Stimulated activated CD4-positive, alpha-beta T cell treated with anti-CD3 and anti-CD28 coated beads, Interleukin-1b, Interleukin-23, amount 100 ng/mL, for 48 hours (primary cell): ENCODE results near the gene PAPLN.

Source experiments
- DNase-seq: peaks from one replicate; pipeline ENCODE4 v3.0.0-alpha.2; 2020

Gene PAPLN

DNA sequence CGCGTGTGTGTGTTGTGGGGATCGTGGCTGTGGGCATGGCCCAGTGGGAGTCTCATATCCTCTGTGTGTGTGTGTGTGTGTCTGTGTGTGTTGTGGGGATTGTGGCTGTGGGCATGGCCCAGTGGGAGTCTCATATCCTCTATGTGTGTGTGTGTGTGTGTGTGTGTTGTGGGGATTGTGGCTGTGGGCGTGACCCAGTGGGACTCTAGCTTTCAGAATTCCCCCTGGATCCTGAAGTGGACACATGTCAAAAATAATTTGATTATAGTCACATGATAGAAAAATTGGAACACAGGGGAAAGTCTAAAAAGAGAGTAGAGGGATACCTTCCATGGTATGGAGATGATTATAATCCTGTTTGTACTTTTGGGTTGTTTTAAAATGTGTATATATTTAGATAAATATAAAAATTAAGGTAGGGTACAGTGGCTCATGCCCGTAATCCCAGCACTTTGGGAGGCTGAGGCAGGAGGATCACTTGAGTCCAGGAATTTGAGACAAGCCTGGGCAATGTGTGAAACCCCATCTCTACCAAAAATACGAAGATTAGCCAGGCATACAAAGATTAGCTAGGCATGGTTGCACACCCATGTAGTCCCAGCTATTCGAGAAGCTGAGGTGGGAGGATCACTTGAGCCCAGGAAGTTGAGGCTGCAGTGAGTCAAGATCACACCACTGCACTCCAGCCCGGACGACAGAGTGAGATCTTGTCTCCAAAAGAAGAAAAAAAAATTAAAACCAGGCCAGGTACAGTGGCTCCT, 11.0 kb downstream of the PAPLN start:
- no peak for DNase-seq

DNA sequence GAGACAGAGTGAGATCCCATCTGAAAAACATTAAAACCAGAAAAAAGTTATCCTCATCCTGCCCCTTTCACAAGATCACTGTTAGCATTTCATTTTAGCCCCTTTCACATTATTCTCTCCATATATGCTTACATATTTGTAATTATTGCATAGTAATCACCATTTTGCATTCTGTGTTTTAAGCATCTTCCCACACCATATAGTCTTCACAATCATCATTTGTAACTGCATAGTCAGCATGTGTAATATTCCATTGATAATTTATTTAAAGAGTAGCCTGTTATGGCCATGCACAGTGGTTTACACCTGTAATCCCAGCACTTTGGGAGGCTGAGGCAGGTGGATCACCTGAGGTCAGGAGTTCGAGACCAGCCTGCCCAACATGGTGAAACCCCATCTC, 11.8 kb downstream of the PAPLN start:
- no peak for DNase-seq

DNA sequence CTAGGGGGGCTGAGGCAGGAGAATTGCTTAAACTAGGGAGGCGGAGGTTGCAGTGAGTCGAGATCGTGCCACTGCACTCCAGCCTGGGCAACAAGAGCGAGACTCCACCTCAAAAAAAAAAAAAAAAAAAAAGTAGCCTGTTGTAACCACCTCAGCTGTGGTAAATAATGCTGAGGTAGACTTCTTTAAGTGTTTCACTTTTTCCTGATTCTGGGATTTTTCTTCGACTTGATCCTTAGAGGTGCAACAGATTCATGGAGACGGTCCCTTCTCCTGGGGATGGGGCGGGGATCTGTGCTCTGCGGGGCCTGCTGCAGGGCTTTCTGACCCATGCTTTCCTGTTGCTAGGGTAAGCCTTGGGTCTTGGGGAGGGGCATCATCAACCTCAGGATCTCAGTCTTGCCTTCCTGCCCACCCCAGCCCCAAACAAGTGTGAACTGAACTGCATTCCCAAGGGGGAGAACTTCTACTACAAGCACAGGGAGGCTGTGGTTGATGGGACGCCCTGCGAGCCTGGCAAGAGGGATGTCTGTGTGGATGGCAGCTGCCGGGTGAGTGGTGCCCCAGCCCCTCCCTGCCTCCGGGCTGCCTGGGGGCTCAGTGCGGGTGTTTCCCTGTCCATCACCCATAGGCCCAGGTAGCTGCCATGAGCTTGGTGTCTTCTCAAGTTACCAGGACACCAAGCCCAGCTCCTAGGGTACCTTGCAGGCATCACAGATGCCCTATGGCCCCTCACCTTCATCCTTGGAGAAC, 12.4 kb downstream of the PAPLN start:
- no peak for DNase-seq

DNA sequence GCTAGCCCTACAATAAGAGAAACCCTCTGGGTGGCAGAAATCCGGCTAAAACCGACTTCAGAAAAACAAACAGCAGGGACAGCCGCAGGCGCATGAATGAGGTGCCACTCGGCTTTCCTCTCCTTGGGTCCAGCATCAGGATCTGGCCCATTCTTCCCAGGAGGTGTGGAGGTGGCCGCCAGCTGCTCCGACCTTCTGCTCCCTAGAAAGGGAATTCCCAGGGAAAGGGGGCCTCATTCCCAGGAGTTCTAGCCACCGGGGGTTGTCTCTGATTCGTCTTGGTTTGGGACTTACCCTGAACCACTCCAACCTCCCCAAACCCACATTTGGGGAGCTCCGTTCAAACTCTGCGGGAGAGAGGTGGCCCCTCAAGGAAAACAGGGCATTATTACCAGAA, 13.0 kb downstream of the PAPLN start:
- DNase-seq = no peak

DNA sequence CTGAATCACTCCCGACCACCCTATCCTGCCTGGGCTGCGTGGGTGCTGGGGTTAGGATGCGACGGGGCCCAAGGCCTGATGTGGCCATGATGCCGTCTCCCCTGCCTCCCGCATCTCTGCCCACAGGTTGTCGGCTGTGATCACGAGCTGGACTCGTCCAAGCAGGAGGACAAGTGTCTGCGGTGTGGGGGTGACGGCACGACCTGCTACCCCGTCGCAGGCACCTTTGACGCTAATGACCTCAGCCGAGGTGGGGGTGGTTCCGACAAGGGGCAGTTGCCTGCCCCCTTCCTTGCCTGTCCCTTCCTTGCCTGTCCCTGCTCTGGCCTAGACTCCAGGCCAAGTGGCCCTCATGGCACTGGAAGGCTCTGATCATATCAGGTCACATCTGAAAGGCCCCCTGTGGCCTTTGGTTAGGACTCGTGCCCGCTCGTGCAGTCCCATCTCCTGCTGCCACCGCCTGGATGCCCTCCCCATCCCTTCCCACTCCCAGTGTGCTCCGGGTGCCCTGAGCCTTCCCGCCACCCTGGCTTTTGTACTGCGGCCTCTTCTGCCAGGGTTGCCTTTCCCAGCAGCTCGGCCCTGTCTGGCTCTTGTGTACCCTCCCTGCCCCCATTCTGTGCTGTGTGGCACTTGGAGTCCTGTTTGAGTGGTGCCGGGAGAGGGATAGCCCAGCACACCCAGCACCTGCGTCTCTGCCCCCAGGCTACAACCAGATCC, 13.6 kb downstream of the PAPLN start:
- no peak for DNase-seq

DNA sequence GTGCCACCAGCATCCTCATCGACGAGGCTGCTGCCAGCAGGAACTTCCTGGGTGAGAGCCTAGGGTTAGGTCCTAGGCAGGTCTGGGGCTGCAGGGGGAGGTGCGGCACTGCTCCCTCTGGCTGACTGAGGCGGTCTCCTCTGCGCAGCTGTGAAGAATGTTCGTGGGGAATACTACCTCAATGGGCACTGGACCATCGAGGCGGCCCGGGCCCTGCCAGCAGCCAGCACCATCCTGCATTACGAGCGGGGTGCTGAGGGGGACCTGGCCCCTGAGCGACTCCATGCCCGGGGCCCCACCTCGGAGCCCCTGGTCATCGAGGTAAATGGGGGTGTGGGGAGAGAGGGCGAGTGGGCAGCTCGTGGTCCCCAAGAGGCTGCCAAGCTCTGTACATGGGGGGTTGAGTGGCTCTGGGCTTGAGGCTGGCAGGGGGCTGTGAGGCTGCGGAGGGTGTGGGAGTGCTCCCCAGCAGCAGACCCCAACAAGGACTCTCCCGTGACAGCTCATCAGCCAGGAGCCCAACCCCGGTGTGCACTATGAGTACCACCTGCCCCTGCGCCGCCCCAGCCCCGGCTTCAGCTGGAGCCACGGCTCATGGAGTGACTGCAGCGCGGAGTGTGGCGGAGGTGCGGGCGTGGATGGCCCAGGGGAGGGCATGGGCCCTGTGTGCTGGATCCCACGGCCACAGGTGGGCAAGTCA, 14.4 kb downstream of the PAPLN start:
- no peak for DNase-seq

DNA sequence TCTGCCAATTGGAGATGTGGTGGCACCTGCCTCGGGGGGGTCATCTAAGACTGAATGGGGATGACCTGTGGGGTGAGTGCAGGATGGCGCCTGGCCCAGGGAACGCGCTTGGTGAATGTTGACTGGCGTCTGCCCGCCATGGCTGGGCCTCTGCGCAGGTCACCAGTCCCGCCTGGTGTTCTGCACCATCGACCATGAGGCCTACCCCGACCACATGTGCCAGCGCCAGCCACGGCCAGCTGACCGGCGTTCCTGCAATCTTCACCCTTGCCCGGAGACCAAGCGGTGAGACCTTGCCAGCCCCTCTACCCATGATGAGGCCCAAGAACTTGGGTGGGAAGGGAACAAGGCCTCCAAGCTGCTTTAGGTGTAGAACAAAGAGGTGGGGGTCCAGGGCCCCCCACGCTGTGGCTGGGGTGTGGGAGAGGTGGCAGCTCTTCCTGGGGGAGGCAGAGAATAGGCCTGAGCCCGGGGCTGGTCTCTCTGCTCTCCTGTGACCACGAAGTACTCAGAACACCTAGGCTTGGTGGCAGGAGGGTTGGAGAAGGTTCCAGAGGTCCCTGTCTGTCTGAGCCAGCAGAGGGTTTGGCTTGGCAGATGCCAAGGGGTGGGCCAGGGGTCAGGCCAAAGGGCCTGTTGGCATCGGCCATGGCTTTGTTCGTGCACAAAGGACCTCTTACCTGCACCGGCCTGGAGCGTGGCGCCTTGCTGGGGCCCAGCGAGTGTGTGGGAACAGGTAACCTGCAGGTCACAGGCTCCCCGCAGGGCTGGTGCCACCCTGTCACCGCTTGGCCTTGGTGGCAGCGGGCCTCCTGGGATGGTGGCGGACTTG, 15.4 kb downstream of the PAPLN start:
- DNase-seq = no peak

DNA sequence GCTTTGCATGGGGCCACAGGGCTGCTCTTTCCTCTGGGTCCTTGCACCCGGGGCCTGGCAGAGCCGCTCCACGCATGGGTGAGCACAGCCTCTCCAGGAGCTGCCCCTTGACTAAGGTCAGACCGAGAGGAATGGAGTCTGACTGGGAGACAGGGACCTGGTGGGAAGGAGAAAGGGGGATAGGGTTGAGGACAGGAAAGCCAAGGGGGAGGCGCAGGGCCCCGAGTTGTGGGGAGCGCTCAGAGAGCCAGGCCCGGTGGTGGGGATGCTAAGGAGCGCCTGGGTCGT, 16.0 kb downstream of the PAPLN start:
- no peak for DNase-seq

DNA sequence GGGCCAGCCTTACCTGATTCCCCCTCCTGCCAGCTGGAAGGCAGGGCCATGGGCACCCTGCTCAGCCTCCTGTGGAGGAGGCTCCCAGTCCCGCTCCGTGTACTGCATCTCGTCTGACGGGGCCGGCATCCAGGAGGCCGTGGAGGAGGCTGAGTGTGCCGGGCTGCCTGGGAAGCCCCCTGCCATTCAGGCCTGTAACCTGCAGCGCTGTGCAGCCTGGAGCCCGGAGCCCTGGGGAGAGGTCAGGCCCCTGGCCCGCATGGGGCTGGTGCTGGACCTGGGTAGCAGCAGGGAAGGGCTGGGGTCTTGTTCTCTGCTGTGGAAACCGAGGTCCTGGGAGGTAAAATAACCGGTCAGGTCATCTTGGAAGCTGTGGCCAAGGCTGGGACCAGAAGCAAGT, 16.4 kb downstream of the PAPLN start:
- no peak for DNase-seq

DNA sequence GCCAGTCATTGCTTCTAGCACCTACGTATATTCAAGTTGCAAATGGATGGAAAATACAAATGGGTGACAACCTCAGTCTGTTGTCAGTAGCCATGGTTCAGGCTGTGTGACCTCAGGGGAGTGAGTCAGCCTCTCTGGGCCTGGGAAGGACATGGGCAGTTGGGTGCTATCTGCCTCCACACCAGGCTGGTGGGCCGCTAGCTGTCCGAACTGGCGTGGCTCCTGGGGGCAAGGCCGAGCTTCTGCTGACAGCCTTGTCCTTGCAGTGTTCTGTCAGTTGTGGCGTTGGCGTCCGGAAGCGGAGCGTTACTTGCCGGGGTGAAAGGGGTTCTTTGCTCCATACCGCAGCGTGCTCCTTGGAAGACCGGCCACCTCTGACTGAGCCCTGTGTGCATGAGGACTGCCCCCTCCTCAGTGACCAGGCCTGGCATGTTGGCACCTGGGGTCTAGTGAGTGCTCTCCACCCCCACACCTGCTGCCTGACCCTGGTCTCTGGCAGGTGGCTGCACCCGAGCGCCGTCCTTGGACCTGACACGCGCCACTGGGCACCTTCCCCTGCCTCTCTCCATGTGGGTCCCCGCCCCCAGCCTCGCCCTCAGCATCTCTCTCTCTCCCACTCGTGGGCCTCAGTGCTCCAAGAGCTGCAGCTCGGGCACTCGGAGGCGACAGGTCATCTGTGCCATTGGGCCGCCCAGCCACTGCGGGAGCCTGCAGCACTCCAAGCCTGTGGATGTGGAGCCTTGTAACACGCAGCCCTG, 17.1 kb downstream of the PAPLN start:
- DNase-seq = no peak

DNA sequence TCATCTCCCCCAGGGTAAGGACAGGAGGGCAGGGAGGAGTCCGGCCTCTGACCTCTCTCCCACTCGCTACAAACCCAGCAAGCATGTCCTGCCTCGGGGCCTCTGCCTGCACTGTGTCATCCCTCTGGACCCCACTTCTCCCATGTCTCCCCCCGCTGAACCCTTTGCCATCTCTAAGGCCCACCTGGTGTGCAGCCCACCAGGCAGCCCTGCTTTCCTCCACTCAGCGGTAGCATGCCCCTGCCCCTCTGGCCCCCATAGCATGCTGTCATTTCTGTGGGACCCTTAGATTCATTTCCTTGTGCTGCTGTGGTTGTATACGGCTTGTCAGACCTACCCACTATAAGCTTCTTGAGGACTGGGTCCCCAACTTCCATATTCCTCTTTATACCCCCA, 17.7 kb downstream of the PAPLN start:
- DNase-seq = no peak

DNA sequence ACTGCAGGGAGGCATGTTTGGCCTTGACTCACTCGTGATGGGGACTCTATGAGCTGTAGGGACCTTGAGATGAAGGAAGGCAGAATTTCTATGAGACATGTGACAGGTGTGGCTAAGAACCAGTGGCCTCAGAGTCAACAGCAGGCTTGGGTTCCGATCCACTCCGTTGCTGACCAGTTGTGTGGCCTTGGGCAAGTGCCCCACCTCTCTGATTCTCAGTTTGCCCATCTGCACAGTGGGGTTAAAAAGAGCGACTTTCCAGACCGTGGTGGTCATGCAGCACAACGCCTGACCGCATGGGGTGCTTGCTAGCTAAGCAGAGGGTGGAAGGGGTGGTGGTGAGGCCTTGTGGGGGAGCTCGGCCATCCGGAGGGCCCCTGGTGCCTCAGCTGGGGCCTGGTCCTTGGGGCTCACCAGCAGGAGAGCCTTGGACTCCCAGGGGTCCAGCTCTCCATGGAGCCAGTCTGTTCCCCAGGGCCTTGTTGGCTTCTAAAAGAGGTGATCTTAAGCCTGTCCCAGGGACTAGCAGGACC, 18.5 kb downstream of the PAPLN start:
- no peak for DNase-seq

DNA sequence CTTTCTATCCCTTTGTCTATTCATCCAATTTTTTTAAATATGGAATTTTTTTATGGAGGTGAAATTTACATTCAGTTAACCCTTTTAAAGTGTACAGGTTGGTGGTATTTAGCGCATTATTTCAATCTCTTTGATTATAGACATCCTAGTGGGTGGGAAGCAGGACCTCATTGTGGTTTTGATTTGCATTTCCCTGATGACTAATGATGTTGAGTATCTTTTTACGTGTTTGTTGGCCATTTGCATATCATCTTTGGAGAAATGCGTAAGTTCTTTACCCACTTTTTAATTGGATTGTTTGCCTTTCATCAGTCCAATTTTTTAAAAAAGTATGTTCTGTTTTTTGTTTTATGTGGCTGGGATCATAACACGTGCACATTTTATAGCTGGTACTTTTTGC, 20.8 kb downstream of the PAPLN start:
- no peak for DNase-seq

DNA sequence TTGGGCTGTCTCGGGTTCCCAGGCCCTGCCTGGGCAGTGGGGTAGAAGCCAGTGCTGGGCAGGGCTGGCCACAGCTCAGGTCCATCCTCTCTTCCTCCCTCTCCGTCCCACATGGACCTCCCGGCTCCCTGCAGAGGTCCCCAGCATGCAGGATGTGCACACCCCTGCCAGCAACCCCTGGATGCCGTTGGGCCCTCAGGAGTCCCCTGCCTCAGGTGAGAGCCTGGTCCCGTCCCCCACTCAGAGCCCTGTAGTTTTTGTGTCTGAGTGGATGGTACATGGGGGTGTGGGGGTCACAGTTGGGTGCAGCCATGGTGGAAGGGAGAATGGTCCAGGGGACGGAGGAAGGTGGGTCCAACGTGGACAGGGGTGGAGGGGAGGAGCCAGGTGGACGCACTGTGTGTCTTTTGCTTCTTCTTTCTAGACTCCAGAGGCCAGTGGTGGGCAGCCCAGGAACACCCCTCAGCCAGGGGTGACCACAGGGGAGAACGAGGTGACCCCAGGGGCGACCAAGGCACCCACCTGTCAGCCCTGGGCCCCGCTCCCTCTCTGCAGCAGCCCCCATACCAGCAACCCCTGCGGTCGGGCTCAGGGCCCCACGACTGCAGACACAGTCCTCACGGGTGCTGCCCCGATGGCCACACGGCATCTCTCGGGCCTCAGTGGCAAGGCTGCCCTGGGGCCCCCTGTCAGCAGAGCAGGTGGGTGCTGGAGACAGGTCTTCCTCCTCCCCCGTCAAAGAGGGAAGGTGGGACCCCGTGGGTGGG, 21.7 kb downstream of the PAPLN start:
- no peak for DNase-seq

DNA sequence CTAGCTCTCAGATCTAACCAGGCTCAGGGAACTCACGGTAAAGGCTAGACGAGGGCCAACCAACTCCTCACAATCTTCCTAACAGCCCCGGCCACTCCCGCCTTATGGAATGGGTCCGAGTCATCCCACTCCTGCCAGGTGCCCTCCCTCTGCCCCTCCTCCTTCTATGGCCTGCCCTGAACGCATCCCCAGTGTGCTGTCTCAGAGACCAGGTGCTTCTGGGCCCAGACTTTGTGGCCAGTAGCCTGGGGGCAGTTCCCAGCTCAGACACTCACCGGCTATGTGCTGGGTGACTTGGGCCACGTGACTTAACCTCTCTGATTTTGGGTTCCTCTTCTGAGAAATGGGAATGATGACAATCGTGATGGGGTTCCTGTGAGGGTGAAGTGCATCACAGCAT, 22.5 kb downstream of the PAPLN start:
- no peak for DNase-seq

DNA sequence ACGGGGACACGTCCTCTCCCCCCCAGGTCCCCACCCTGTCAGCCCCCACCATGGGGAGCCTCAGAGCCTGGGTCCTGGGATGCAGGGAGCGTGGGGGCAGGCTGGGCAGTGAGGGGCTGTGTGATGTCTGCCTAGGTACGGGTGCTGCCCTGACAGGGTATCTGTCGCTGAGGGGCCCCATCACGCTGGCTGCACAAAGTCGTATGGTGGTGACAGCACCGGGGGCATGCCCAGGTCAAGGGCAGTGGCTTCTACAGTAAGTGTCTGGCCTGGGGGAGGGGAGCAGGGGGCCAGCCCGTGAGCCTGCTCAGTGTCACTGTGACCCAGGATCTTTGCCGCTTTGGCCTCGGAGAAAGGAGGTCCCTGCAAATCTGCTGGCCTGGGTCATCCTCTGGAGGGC, 23.3 kb downstream of the PAPLN start:
- no peak for DNase-seq

DNA sequence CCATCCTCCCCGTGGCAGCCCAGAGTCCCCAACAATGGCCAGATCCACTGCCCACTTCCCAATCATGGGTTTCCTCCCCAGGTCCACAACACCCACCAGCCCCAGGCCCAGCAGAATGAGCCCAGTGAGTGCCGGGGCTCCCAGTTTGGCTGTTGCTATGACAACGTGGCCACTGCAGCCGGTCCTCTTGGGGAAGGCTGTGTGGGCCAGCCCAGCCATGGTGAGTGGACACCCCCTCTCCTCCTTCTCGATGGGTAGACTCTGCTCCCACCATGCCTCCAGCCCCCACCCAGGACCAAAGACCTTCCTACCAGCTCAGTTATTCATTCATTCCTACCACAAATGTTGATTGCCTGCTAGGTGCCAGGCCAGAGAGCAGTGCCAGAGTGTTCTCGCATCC, 23.8 kb downstream of the PAPLN start:
- DNase-seq = no peak

DNA sequence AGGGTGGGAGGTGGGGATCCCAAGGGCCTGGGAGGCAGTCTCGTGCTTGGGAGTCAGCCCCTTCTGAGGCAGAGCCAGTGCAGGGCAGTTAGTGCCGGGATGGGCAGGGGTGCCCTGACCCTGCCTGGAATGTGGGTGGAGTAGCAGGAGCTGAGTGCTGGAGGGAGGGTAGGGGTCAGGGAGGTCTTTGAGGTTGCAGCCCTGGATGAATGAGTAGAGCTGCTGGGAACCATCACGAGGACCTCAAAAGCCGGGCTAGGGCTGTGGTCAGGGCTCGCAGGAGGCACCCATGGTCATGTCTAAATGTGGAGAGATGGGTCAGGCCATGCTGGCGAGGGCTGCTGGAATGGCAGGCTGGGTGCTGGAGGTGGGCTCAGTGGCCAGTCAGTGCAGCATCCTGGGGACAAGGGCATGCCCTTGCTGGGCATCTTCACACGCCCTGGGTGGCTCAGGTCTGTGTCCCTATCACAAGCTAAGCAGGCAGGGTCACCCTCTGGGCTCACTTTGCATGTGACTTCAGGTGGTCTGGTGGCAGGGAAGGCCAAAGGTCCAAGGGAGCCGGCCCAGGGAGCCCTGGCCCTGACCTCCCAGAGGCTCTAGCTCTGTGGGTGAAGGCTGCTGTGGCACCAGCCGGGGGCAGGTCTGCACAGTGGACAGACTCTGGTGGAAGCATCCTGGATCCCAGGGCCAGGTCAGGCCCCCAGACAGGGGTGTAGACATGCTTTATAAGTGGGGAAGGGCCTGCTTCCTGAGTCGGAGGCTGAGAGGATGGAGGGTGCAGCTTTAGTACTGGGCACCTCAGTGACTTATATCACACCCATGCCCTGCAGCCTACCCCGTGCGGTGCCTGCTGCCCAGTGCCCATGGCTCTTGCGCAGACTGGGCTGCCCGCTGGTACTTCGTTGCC, 24.5 kb downstream of the PAPLN start:
- no peak for DNase-seq

DNA sequence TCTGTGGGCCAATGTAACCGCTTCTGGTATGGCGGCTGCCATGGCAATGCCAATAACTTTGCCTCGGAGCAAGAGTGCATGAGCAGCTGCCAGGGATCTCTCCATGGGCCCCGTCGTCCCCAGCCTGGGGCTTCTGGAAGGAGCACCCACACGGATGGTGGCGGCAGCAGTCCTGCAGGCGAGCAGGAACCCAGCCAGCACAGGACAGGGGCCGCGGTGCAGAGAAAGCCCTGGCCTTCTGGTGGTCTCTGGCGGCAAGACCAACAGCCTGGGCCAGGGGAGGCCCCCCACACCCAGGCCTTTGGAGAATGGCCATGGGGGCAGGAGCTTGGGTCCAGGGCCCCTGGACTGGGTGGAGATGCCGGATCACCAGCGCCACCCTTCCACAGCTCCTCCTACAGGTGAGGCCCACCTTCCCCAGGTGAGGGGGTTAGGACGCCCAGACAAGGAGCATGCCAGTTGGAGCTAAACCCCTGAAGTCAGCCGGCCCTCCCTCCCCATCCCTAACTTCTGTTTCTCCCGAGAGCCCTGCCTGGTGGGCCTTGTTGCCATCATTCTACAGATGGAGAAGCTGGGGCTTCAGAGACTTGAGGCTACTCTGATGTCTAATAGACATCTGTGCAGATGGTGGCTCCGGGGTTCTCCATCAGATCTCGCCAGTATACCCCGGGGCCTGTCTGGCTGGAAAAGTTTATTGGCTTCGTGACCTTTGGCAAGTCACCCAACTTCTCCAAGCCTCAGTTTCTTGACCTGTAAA, 25.3 kb downstream of the PAPLN start:
- no peak for DNase-seq
